Hypothalamus (tissue), 51 donors: ENCODE results near the gene SLC39A12.
A peak's percentile ranks its signal among the peaks of the same experiment; 100 is the strongest.

ENCODE experiments used
- DNase-seq, 51 donors: peaks; one replicate each; lab custom pipeline; 2025; lab: John Stamatoyannopoulos, UW

Gene SLC39A12

GRCh38 chr10:17961551-17962422 is 10.1 kb downstream of the SLC39A12 start:
- DNase-seq = no peak

GRCh38 chr10:17963431-17963830 is 11.7 kb downstream of the SLC39A12 start:
- DNase-seq = no peak

GRCh38 chr10:17965649-17966235 is 14.0 kb downstream of the SLC39A12 start:
- DNase-seq = no peak

GRCh38 chr10:17974505-17974904 is 22.8 kb downstream of the SLC39A12 start:
- no peak for DNase-seq

GRCh38 chr10:17980846-17981565 is 29.3 kb downstream of the SLC39A12 start:
- no peak for DNase-seq

- DNase-seq = no peak
Observed at GRCh38 chr10:17981766-17982380, 30.2 kb downstream of the SLC39A12 start.

- no peak for DNase-seq
Observed at GRCh38 chr10:17984056-17984455, 32.3 kb downstream of the SLC39A12 start.

GRCh38 chr10:17984563-17984962 is 32.8 kb downstream of the SLC39A12 start:
- DNase-seq = no peak

- no peak for DNase-seq
Observed at GRCh38 chr10:17989908-17990767, 38.4 kb downstream of the SLC39A12 start.

- no peak for DNase-seq
Observed at GRCh38 chr10:17992266-17992665, 40.5 kb downstream of the SLC39A12 start.

- DNase-seq = no peak
Observed at GRCh38 chr10:17993361-17993760, 41.6 kb downstream of the SLC39A12 start.

GRCh38 chr10:18000601-18001000 is 48.9 kb downstream of the SLC39A12 start:
- DNase-seq = no peak

- no peak for DNase-seq
Observed at GRCh38 chr10:18005445-18005780, 53.7 kb downstream of the SLC39A12 start.

- peak in 4 of 51 donors; percentile 18 to 49 (median 31) for DNase-seq
Observed at GRCh38 chr10:18005781-18006456, 54.2 kb downstream of the SLC39A12 start.

GRCh38 chr10:18008986-18009385 is 57.3 kb downstream of the SLC39A12 start:
- DNase-seq = no peak

GRCh38 chr10:18010050-18010449 is 58.3 kb downstream of the SLC39A12 start:
- DNase-seq = no peak

- DNase-seq = no peak
Observed at GRCh38 chr10:18020523-18020922, 68.8 kb downstream of the SLC39A12 start.

- DNase-seq = no peak
Observed at GRCh38 chr10:18021725-18022480, 70.2 kb downstream of the SLC39A12 start.
